Endometrial microvascular endothelial cells (primary cell): ENCODE results near the gene DNMBP. TPM values are rescaled to one million over a fixed set of nuclear protein-coding genes. Genes with fewer than 3 reads are reported as not detected.

ENCODE experiments used
- in situ Hi-C: cut with HindIII; loops from 2 replicates; pipeline ENCODE4 v1.10.0; 2017; ENCODE audit warnings: low sequenced_read_pairs, low pct_unique_long_range_greater_than_20kb; ENCODE audit errors: inconsistent ontology term
- total RNA-seq: library from RNA; depleted of rRNA; stranded (reverse); fragments of >200 nt; gene quantifications from one replicate; pipeline ENCODE4 v1.2.3, GENCODE V29; 2015; ENCODE audit errors: inconsistent ontology term

The DNMBP gene, protein sequence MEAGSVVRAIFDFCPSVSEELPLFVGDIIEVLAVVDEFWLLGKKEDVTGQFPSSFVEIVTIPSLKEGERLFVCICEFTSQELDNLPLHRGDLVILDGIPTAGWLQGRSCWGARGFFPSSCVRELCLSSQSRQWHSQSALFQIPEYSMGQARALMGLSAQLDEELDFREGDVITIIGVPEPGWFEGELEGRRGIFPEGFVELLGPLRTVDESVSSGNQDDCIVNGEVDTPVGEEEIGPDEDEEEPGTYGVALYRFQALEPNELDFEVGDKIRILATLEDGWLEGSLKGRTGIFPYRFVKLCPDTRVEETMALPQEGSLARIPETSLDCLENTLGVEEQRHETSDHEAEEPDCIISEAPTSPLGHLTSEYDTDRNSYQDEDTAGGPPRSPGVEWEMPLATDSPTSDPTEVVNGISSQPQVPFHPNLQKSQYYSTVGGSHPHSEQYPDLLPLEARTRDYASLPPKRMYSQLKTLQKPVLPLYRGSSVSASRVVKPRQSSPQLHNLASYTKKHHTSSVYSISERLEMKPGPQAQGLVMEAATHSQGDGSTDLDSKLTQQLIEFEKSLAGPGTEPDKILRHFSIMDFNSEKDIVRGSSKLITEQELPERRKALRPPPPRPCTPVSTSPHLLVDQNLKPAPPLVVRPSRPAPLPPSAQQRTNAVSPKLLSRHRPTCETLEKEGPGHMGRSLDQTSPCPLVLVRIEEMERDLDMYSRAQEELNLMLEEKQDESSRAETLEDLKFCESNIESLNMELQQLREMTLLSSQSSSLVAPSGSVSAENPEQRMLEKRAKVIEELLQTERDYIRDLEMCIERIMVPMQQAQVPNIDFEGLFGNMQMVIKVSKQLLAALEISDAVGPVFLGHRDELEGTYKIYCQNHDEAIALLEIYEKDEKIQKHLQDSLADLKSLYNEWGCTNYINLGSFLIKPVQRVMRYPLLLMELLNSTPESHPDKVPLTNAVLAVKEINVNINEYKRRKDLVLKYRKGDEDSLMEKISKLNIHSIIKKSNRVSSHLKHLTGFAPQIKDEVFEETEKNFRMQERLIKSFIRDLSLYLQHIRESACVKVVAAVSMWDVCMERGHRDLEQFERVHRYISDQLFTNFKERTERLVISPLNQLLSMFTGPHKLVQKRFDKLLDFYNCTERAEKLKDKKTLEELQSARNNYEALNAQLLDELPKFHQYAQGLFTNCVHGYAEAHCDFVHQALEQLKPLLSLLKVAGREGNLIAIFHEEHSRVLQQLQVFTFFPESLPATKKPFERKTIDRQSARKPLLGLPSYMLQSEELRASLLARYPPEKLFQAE (N-terminal part only)
- 31.9 TPM for total RNA-seq

DNA sequence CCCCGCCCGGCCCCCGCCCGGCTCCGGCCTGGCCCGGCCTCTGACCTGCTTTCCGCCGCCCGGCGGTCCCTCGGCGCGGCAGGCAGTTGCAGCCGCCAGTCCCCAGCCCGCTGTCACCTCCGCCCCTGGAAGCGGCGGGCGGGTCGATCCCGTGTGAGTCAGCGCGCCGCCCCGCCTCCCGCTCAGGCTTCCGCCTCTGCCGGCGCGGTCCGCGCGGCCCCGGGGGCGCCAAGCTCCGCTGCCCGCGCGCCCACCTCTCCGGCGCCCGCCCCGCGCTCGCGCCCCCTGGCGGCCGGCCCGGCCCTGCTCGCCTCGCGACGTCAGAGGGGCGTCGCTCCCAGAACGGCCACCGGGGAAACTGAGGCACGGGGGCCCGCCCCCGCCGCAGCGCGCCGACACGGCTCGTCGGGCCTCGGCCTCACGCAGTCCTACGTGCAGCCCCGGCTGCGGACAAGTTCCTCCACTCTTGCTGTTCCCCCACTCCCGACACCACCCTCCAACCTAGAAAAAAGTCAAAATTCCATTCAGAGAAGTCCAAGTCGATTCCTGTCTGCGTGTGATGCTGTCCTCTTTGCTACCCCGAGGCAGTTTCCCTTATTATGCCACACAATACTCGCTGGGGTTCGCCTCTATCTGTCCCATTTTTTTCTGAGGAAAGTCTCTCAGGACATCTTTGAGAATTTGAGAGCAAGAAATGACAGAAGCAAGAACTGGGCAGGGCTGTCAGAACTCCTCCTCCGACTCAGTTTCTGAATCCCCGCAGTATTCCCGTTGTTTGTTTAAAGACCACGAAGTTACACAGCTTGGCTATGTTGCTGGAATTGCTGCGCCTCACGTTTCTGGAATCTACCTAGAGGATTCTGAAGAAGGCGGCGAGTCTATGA lies at the start of gene DNMBP:
TSS of gene DNMBP (minus strand) at position 155 of the 884 bp plus-strand sequence. CDS start 37,823 bp downstream, outside the sequence.
- in situ Hi-C loops: no loop called here

DNA sequence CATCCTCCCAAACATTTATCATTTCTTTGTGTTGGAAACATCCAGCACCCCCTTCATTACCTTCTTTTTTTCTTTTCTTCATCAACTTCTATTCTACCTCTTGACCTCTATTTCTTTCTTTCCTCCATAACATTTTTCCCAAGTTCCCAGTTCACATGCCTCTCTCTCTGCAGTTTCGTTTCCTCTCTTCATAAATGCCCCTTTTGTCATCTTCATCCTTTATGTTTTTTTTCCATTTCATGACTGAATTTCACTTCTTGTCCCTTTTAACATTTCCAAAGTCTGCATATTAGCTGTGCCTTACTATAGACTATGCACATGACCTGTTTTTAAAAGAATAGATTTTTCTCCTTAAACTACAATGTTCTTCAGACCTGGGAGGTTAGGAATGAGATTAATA lies 48.2 kb upstream of the DNMBP start:
- in situ Hi-C loops: no loop called here

DNA sequence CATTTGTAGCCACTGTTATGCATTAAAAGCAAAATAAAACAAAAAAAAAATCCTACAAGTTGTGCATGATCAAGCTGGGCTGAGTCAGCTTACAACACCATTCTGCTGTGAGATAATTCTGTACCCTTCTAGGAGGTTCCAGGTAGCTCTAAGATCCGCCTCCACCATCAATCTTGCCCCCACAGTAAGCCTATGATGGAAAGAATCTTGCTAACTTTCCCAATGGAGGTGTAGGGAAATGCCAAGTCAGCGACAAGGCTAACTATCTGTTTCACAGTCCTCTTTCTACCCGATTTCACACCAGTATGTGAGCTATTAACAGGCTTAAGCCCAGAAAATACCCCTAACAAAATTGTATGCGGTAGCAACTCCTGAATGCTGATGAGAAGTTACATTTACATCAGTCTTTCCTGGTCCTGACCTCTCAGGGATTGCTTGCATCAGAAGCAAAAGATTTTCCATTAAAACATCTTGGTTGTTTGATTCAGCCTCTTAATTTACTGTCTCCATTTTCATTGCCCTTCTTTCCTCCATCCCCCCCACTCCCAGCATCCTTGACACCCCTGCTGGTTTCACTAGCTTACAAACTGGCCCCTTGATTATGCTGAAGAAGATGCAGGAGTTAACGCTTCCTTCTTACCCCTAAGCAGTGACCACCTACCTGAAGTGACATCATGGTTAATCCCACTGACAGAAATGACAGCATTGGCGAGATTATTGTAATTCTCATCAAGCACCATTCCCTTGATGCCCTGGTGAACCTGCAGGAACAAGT lies 44.1 kb upstream of the DNMBP start:
- in situ Hi-C loops: no loop called here

DNA sequence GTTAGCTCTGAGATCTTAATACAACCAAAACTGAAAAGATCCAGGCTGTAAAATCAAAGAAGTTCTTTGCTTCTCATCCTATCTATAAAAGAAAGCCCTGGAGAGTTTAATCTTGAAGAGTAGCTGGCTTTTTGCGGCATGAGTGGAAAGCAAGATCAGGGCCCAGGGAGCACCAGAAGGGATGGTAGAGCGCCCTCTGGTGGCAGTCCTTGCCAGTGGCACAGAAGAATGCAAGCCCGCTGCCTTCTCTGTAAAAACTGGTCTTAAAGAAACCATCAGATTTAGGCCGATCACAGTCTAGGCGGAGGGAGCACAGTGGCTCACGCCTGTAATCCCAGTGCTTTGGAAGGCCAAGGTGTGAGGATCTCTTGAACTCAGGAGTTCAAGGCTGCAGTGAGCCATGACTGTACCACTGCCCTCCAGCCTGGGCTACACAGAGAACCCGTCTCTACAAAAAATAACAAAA lies 36.3 kb upstream of the DNMBP start:
- in situ Hi-C loops: no loop called here

DNA sequence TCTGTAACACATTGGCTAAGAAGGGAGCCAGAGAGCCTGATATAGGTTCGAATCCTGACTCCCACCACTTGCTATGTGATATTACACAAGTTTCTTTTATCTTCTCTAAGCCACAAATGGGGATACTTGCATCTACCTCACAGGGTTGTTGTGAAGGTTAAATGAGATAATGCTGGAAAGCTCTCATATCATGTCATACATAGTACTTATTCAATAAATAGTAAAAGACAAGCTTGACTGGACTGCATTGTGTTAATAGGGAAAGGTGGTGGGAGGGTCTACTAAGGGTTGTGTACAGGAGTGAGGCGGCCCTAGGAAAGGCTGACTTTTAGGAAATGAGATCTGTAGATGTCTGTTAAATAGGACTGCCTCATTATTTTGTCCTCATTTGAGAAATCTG lies 35.8 kb upstream of the DNMBP start:
- in situ Hi-C loops: no loop called here

DNA sequence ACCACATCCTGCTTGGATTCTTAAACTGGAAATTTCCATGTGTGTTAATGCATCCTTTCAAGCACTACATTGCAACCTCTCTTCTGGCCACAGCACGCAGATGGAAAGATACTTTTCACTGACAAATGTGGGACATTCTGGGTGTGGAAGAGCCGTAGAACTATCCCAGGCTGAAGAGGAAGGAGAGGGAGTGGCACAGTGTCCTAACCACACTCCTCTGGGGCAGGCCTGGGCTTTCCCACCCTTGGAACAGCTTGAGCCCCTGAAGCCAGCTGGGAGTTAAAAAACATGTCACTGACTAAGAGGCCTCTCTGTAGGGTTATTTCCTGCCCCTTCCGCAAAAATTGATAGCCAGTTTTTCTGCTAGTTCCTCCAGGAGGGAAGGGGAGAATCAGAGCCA lies 34.0 kb upstream of the DNMBP start:
- in situ Hi-C loops: no loop called here

DNA sequence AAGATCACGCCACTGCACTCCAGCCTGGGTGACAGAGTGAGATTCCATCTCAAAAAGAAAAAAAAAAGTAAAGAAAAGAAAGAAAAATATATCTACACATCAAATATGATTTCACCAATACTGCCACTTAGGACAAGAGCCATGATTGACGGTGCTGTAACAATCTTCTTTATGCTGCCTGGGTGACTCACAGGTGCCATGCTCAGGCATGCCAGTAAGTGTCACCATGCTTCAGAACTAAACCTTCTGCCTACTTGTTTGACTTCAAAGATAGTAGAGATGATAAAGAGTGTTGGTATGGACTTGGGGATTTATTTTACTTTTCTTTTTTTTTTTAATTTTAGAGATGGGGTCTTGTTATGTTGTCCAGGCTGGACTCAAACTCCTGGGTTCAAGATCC lies 33.6 kb upstream of the DNMBP start:
- in situ Hi-C loops: no loop called here

DNA sequence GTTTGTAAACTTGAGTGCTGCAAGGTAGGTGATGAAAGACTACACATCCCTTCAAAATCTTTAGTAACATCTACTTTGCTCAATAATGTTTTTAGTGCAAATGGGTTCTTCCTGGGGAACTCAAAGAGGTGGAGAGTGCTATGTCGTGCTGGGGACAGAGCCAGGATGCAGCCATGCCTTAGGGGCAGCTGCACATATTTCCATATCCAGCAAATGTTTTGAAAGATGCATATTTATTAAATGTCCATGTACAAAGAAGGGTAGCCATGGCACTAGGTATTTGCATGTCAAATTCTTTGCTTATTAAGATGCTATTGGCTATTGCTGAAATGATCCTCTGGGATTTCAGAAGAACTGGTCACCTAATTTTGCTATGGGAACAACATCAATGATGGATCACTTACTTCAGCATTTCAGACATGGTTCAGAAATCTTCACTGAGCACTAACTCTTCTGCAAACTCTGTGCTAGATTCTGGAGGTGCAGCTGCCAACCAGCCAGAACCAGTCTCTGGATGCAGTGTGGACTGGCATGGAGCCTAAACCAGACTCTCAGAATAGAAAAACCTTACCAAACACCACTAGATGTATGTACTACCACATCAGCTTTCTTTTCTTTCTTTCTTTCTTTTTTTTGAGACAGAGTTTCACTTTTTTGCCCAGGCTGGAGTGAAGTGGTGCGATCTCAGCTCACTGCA lies 31.7 kb upstream of the DNMBP start:
- in situ Hi-C loops: no loop called here

DNA sequence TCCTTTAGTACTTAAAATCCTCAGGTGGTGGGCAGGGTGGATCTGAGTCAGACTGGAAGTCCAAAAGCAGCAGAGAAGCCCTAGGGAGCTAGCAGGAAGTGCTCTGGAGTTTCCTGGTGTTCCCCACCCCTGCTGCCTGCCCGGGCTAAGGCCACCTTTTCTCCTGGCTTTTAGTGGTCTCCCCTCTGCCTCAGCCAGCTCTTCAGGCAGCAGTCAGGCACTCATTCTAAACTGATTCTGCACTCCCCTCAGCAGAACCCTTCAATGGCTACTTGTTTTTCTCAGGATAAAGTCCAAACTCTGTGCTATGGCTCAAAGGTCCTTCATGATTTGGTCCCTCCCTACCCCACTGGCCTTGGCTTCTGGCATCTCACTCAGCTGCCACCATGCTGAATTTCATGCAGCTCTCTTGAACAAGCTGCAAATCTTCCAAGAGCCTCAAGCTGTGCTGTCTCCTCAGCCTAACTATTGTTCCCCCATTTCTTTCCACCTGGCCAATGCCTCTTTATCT lies 28.9 kb upstream of the DNMBP start:
- in situ Hi-C loops: no loop called here

DNA sequence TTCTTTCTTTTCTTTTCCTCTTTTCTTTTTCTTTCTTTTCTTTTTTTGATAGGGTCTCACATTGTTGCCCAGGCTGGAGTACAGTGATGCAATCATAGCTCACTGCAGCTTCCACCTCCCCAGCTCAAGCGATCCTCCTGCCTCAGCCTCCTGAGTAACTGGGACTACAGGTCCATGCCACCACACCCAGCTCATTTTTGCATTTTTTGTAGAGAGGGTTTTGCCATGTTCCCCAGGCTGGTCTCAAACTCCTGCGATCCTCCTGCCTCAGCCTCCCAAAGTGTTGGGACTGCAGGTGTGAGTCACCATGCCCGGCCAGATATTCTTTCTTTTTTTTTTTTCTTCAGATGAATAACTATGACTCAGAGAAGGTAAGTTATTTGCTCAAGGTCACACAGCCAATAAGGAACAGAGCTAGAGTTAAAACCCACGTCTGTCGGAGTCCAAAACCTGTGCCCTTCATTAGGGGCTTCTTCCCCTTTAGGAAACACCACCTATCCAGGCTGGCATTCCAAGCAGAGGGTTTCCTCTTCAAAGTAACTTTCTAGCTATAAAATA lies 28.1 kb upstream of the DNMBP start:
- in situ Hi-C loops: no loop called here

DNA sequence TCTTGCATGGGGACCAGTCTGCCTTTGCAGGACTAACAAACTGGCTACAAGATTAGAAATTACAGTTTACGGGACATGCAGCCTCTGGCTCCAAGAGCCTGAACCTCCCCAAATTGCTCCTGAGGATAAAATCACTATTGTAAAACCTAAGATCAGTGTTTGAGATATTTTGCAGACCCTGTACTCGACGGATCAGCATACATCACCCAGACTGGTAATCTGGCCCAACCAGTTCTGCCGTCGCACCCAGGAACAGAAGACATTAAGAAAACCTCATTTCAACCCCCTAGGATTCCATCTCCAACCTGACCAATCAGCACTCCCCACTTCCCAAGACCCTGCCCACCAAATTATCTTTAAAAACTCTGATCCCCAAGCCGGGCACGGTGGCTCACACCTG lies 27.1 kb upstream of the DNMBP start:
- in situ Hi-C loops: no loop called here

DNA sequence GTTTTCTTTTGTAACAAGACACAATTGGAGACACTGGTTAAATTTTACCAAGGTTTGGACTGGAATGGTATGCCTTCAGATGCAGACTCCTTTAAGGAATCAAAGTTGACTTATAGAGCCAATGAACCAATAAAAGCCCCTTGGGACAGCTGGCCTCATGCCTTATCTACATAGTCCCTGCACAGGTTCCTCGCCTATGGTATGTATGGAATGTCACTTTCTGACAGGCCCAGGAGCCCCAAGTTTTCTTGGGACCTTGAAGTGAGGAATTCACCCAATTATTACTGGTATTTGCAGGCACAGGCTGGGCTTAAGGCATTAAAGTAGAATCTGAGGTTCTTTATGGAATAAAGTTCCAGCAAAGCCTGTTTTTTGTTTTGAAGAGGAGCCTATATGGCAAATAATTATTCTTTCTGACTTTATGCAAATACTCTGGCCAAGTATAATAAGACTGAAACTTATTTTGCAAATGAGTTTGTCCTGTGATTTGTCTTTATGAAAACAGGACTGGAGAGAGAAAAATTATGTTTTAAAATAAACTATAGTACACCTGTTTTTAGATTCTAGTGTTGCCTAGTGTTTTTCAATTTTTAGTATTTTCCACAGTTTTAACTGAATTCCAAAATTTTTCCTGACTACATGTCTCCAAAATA lies 24.1 kb upstream of the DNMBP start:
- in situ Hi-C loops: no loop called here

DNA sequence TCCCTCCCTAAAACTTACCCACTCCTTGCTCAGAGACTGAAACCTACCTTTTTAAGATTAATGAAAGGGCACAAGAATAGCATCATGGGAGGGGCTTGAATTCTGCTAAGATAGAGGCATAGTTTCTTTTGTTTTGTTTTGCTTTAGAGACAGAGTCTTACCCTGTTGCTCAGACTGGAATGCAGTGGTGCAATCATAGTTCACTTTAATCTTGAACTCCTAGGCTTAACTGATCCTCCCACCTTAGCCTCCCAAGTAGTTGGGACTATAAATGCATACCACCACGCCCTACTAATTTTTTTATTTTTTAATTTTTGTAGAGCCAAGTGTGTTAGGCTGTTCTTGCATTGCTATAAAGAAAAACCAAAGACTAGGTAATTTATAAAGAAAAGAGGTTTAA lies 17.7 kb upstream of the DNMBP start:
- in situ Hi-C loops: no loop called here

DNA sequence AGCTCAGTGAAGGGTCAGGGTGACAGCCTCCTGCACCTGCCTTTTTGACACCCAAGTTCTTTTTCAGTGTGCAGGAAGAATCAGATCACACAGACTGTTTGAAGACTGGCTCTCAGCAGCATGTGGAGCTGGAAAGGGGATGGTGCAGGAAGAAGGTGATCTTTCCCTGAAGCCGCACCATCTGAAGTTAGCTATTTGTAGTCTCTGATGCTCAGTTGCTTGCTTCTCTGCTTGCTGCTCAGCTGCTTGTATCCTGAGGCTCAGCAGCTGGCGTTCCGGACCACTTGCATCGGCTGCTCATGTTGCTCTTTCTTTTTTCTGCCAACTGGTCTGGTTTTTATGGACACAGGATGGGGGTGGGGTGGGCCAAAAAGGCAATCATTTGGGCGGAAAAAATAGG lies 15.8 kb upstream of the DNMBP start:
- in situ Hi-C loops: no loop called here

DNA sequence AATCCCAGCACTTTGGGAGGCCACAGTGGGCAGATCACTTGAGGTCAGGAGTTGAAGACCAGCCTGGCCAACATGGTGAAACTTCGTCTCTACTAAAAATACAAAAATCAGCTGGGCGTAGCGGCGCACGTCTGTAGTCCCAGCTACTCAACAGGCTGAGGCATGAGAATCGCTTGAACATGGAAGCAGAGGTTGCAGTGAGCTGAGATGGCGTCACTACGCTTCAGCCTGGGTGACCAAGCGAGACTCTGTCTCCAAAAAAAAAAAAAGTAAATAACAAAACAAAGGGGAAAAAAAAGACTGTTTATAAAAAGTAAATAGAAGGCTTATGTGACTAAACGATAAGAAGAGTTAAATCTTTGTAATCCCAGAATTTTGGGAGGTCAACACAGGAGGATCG lies 15.0 kb upstream of the DNMBP start:
- in situ Hi-C loops: no loop called here

DNA sequence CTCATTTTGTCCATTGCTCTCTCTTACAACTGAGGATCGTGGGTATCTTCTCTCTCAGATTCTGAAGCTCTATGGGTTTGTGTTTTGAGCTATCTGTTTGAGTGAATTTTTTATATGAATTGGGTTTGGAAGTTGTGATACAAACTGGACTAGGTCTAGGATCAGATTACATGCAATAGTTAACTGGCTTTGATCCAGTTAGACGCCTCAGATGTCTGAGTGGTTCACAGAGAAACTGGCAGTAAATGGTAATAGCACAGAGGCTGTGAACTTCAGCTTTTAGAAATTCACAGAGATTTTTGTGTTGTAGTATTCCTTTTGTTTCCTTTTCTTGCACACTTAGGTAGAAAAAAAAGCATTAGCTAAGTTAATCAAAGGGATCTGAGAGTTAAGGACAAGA lies 12.7 kb upstream of the DNMBP start:
- in situ Hi-C loops: no loop called here
